LHCN-M2 (cell line): ENCODE measurements around the gene TUBB2A. TPM values are rescaled to one million over a fixed set of nuclear protein-coding genes. Genes with fewer than 3 reads are reported as not detected.
A peak's percentile ranks its signal among the peaks of the same experiment; 100 is the strongest.
"Not testable (repeated sequence)": the region's sequence is repeated elsewhere in the genome, so short reads cannot be mapped to it uniquely, and the experiment has no call there.

Experiments used
- DNase-seq: peaks from one replicate; pipeline ENCODE4 v3.0.0-alpha.2; 2012; ENCODE audit warnings: low read depth
- total RNA-seq: library from RNA; depleted of rRNA; stranded (reverse); fragments of >200 nt; gene quantifications from 2 replicates; pipeline ENCODE4 v1.2.3, GENCODE V29; 2014

The TUBB2A gene
- total RNA-seq, 1 experiment from 2014 or later, result 197 TPM

- DNase-seq, result peak; percentile 12
Measured at GRCh38 chr6:3156184-3157130, 887 bp downstream of the TUBB2A start.

GRCh38 chr6:3155416-3155815, 1.9 kb downstream of the TUBB2A start:
- DNase-seq, result not testable (repeated sequence)

- DNase-seq, result no peak
Measured at GRCh38 chr6:3152689-3153088, 4.7 kb downstream of the TUBB2A start.

GRCh38 chr6:3151691-3152090, 5.7 kb downstream of the TUBB2A start:
- peak; percentile 55 for DNase-seq

GRCh38 chr6:3147914-3148757, 9.2 kb downstream of the TUBB2A start:
- no peak for DNase-seq

- DNase-seq, result no peak
Measured at GRCh38 chr6:3144571-3144970, 12.8 kb downstream of the TUBB2A start.

- no peak for DNase-seq
Measured at GRCh38 chr6:3143158-3143557, 14.2 kb downstream of the TUBB2A start.

- no peak for DNase-seq
Measured at GRCh38 chr6:3142536-3142935, 14.8 kb downstream of the TUBB2A start.

GRCh38 chr6:3140201-3140600, 17.1 kb downstream of the TUBB2A start:
- no peak for DNase-seq

GRCh38 chr6:3139090-3139903, 18.0 kb downstream of the TUBB2A start:
- peak; percentile 97 for DNase-seq

- peak; percentile 64 for DNase-seq
Measured at GRCh38 chr6:3138341-3138740, 19.0 kb downstream of the TUBB2A start.

GRCh38 chr6:3137873-3138272, 19.5 kb downstream of the TUBB2A start:
- peak; percentile 16 for DNase-seq

GRCh38 chr6:3137057-3137777, 20.1 kb downstream of the TUBB2A start:
- DNase-seq, result peak; percentile 43

GRCh38 chr6:3136292-3137011, 20.9 kb downstream of the TUBB2A start:
- no peak for DNase-seq

GRCh38 chr6:3135668-3136291, 21.6 kb downstream of the TUBB2A start:
- DNase-seq, result no peak

GRCh38 chr6:3133515-3133914, 23.8 kb downstream of the TUBB2A start:
- no peak for DNase-seq

- no peak for DNase-seq
Measured at GRCh38 chr6:3131695-3132094, 25.6 kb downstream of the TUBB2A start.

GRCh38 chr6:3128356-3129108, 28.8 kb downstream of the TUBB2A start:
- DNase-seq, result no peak

- no peak for DNase-seq
Measured at GRCh38 chr6:3125815-3126214, 31.5 kb downstream of the TUBB2A start.
